Erythroblast (primary cell): ENCODE measurements around the gene HTR2C.

ENCODE experiments used
- GATA1 ChIP-seq: IDR thresholded peaks from 2 replicates; pipeline ENCODE4 v1.6.1; 2011; ENCODE audit warnings: low read depth, mild to moderate bottlenecking, control low read depth, low read length, moderate library complexity
- POLR2A ChIP-seq: IDR thresholded peaks from 2 replicates; pipeline ENCODE4 v1.6.1; 2011; ENCODE audit warnings: mild to moderate bottlenecking, low read length

GRCh38 chrX:114599305-114599704 lies 15.4 kb downstream of the HTR2C start:
- no peak for TF ChIP-seq POLR2A
- TF ChIP-seq GATA1, result no peak
